ENCODE data around the gene ZNF385B.
A peak's percentile ranks its signal among the peaks of the same experiment; 100 is the strongest.

ZNF385B gene

DNA sequence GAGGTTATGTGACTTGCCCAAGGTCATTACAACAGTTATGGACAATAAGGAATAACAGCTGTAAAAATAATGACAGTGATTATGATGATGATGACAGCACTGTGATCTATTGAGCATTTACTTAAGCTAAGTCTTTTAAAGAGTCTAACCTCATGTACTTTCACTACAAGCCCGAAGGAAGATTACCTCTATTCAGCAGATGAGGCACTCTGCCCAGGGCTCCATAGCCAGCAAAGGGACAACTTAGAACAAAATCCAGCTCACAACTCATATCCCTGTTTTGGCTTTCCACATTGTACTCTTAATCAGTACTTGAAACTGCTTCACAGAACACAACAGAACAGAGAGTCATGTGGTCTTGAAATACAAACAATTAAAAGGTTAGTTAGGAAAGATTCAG, 290.2 kb downstream of the ZNF385B start:
- in situ Hi-C loops (cut with HindIII; ENCODE audit: low sequenced_read_pairs): no loop called here
- H3K4me3 ChIP-seq (ENCODE audit: low read depth, low read length): no peak overlapping the region
- TF ChIP-seq, protein P1, sequence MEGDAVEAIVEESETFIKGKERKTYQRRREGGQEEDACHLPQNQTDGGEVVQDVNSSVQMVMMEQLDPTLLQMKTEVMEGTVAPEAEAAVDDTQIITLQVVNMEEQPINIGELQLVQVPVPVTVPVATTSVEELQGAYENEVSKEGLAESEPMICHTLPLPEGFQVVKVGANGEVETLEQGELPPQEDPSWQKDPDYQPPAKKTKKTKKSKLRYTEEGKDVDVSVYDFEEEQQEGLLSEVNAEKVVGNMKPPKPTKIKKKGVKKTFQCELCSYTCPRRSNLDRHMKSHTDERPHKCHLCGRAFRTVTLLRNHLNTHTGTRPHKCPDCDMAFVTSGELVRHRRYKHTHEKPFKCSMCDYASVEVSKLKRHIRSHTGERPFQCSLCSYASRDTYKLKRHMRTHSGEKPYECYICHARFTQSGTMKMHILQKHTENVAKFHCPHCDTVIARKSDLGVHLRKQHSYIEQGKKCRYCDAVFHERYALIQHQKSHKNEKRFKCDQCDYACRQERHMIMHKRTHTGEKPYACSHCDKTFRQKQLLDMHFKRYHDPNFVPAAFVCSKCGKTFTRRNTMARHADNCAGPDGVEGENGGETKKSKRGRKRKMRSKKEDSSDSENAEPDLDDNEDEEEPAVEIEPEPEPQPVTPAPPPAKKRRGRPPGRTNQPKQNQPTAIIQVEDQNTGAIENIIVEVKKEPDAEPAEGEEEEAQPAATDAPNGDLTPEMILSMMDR (IDR thresholded peaks at IDR 0.05; ENCODE audit: low read depth, low read length): no peak
- DNase-seq (ENCODE audit: low read depth, low spot score): no peak

DNA sequence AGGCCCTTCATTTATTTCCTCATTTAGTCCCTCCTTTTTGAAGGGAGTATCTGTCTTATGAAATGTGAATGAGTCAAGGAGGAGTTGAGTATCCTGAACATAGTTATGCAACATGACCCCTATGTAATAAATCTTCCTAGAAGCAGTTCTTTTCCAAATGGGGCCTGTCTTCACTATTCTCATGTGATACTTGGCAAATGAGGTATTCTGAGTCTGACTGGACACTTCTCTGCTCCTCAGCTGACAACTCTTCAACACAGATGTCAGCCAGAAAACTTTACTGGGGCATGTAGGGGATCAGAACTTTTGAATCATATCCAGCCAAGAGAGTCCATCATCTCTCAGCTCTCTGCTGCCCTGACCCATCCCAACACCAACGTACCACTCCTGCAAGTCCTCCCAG, 291.6 kb downstream of the ZNF385B start:
- DNase-seq (ENCODE audit: low read depth, low spot score): peak; percentile 22
- no peak overlapping the region for H3K4me3 ChIP-seq (ENCODE audit: low read depth, low read length)
- TF ChIP-seq, protein P1 (IDR thresholded peaks at IDR 0.05; ENCODE audit: low read depth, low read length): no peak
- in situ Hi-C loops (cut with HindIII; ENCODE audit: low sequenced_read_pairs): no loop called here

DNA sequence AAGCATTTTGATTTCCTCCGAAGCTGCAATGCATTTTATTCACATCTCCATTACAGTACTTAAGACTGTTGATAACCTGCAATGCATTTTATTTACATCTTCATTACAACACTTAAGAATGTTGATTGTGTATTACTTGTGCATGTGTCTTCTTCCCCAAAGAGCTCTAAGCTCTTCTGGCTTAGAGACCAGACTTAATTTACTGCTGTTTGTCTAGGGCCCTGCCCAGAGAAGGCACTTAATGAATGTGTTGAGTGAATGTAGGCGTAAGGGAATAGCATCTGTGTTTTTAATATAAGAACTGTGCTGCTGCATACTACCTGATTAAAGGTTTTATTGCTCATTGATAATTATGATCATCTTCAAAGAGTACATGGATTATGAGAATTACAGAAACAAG, 295.6 kb downstream of the ZNF385B start:
- TF ChIP-seq, protein P1 (IDR thresholded peaks at IDR 0.05; ENCODE audit: low read depth, low read length): no peak
- no peak for DNase-seq (ENCODE audit: low read depth, low spot score)
- no peak overlapping the region for H3K4me3 ChIP-seq (ENCODE audit: low read depth, low read length)
- in situ Hi-C loops (cut with HindIII; ENCODE audit: low sequenced_read_pairs): no loop called here

DNA sequence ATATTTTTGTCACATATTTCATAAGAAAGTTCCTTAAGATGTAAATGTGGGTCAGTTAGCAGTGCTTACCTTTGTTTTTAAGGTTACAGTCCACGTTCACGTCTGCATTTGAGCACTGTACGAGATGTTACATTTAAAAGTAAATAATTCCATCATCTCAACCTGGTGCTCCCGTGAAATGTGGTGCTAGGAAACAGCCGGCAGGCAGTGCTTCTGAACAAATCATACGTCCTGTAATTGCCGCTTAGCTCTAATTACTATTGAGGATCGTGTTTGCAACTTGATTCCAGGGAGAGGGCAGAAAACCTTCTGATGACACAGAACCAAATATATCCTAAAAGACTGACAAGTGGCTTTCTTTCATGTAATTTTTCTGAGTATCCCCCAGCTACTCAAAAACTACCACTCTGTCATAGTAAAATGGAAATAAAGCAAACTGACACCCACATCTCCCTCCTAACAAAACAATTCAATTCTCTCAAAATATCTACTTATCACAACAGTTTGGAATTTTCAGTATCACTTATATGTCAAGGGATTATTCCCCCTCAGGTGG, 299.0 kb downstream of the ZNF385B start:
- in situ Hi-C loops (cut with HindIII; ENCODE audit: low sequenced_read_pairs): no loop called here
- TF ChIP-seq, protein P1 (IDR thresholded peaks at IDR 0.05; ENCODE audit: low read depth, low read length): no peak
- DNase-seq (ENCODE audit: low read depth, low spot score): no peak
- H3K4me3 ChIP-seq (ENCODE audit: low read depth, low read length): no peak overlapping the region

DNA sequence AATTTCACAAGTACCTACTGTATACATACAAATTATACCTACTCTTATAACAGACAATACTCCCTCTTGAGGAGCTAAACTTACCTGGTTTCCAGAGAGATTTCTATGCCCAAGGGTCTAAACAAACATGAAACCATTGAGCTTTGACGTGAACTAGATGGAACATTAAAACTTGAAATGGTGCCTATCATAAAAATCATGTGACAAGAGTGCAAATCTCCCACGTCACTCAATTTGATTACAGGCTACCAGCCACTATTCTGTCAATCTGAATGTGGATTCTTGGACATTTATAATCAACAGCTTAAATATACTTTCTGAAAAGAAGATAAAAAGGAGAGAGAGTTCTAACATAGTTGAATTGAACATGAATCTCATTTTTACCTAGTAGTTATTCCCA, 299.7 kb downstream of the ZNF385B start:
- no peak for DNase-seq (ENCODE audit: low read depth, low spot score)
- TF ChIP-seq, protein P1 (IDR thresholded peaks at IDR 0.05; ENCODE audit: low read depth, low read length): no peak
- no peak overlapping the region for H3K4me3 ChIP-seq (ENCODE audit: low read depth, low read length)
- in situ Hi-C loops (cut with HindIII; ENCODE audit: low sequenced_read_pairs): no loop called here

DNA sequence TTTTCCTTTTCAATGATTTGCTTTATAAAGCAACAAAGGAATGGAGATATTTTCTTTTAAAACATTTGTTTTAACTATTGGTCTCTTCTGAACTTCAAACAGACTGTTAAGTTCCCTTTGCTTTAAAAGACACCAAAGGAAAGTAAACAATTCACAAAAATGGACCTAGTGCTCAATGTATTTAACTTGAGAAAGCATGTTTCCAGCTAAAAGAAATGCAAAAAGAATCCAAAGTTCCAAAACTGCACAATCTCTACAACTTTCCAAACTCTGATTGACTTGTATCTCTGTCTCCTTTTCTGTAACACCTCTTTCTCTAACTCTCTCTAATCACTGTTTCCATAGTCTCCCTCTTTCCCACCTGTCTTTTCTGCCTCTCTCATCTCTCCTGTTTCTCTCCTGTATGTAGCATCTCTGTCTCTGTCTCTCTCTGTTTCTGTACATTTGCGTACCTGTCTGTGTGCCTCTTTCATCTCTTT, 301.1 kb downstream of the ZNF385B start:
- no peak for DNase-seq (ENCODE audit: low read depth, low spot score)
- in situ Hi-C loops (cut with HindIII; ENCODE audit: low sequenced_read_pairs): no loop called here
- TF ChIP-seq, protein P1 (IDR thresholded peaks at IDR 0.05; ENCODE audit: low read depth, low read length): no peak
- no peak overlapping the region for H3K4me3 ChIP-seq (ENCODE audit: low read depth, low read length)

Measured in astrocyte of the spinal cord (primary cell).